ENCODE results near the gene GNAZ. TPM values are rescaled to one million over a fixed set of nuclear protein-coding genes. Genes with fewer than 3 reads are reported as not detected.

GNAZ gene
- polyA plus RNA-seq, 1 donor (not counting 4 experiments of a cell fraction or from before 2014, with no cell fraction given), result 0.03 TPM

- H2AFZ ChIP-seq (ENCODE audit: control insufficient read depth, low read length), result no peak overlapping the region
- H4K20me1 ChIP-seq (ENCODE audit: control insufficient read depth, extremely low read depth, insufficient read depth, low read length), result peaks cover 3% of the 10 kb centered on the region
- no peak overlapping the region for H3K4me2 ChIP-seq (ENCODE audit: control insufficient read depth, extremely low read depth, insufficient read depth, low read depth, low read length)
- no peaks in the 10 kb centered on the region for H3K9me1 ChIP-seq (ENCODE audit: control insufficient read depth, extremely low read depth, insufficient read depth, low read length)
- no peaks in the 10 kb centered on the region for H3K36me3 ChIP-seq (ENCODE audit: control insufficient read depth in 2 of 2, extremely low read depth in 1 of 2, insufficient read depth in 2 of 2, low read length in 2 of 2)
- no peak overlapping the region for H3K27ac ChIP-seq (ENCODE audit: control insufficient read depth, insufficient read depth, low read length)
- no peak for DNase-seq (ENCODE audit: low read depth, low spot score)
- no peaks in the 10 kb centered on the region for H3K79me2 ChIP-seq (ENCODE audit: control insufficient read depth, insufficient read depth, low read length)
- no peaks in the 10 kb centered on the region for H3K9me3 ChIP-seq (ENCODE audit: control insufficient read depth, low read depth, low read length)
- TF ChIP-seq EZH2 (IDR thresholded peaks at IDR 0.05; ENCODE audit: low read length), result no peak
- TF ChIP-seq CTCF (optimal IDR thresholded peaks at IDR 0.05 in 1 of 3, IDR thresholded peaks at IDR 0.05 in 1 of 3, conservative IDR thresholded peaks at IDR 0.05 in 1 of 3; ENCODE audit: extremely low read depth in 1 of 3, insufficient read depth in 2 of 3, low read length in 3 of 3), result no peak
- no peak for FAIRE-seq
- peaks cover 4% of the 10 kb centered on the region for H3K27me3 ChIP-seq (ENCODE audit: control insufficient read depth, extremely low read depth, insufficient read depth, low read length)
- dilution Hi-C loops (cut with MboI; ENCODE audit: extremely low pct_ligation_motif_present, low sequenced_read_pairs), result no loop called here
- H3K4me3 ChIP-seq (ENCODE audit: control insufficient read depth in 2 of 3, extremely low read depth in 1 of 3, insufficient read depth in 2 of 3, low read depth in 1 of 3, low read length in 3 of 3), result no peak overlapping the region
- H3K9ac ChIP-seq (ENCODE audit: control insufficient read depth, extremely low read depth, insufficient read depth, low read length), result no peak overlapping the region
- no peaks in the 10 kb centered on the region for H3K4me1 ChIP-seq (ENCODE audit: control insufficient read depth, extremely low read depth, insufficient read depth, low read length)
Measured at GRCh38 chr22:23127055-23127756, 56.9 kb downstream of the GNAZ start.

- Histone ChIP-seq H3K9me3 (ENCODE audit: control insufficient read depth, low read depth, low read length) (no peaks in the 10 kb centered on the region), H3K9ac (ENCODE audit: control insufficient read depth, extremely low read depth, insufficient read depth, low read length) (no peak overlapping the region), H3K4me1 (ENCODE audit: control insufficient read depth, extremely low read depth, insufficient read depth, low read length) (no peaks in the 10 kb centered on the region), H2AFZ (ENCODE audit: control insufficient read depth, low read length) (no peak overlapping the region), H3K27ac (ENCODE audit: control insufficient read depth, insufficient read depth, low read length) (no peak overlapping the region), H4K20me1 (ENCODE audit: control insufficient read depth, extremely low read depth, insufficient read depth, low read length) (peaks cover 3% of the 10 kb centered on the region), H3K4me2 (ENCODE audit: control insufficient read depth, extremely low read depth, insufficient read depth, low read depth, low read length) (no peak overlapping the region), H3K36me3 (ENCODE audit: control insufficient read depth in 2 of 2, extremely low read depth in 1 of 2, insufficient read depth in 2 of 2, low read length in 2 of 2) (no peaks in the 10 kb centered on the region), H3K79me2 (ENCODE audit: control insufficient read depth, insufficient read depth, low read length) (no peaks in the 10 kb centered on the region), H3K27me3 (ENCODE audit: control insufficient read depth, extremely low read depth, insufficient read depth, low read length) (peaks cover under 1% of the 10 kb centered on the region), H3K9me1 (ENCODE audit: control insufficient read depth, extremely low read depth, insufficient read depth, low read length) (no peaks in the 10 kb centered on the region), H3K4me3 (ENCODE audit: control insufficient read depth in 2 of 3, extremely low read depth in 1 of 3, insufficient read depth in 2 of 3, low read depth in 1 of 3, low read length in 3 of 3) (no peak overlapping the region)
- FAIRE-seq, result no peak
- TF ChIP-seq EZH2 (IDR thresholded peaks at IDR 0.05; ENCODE audit: low read length) (no peak), CTCF (optimal IDR thresholded peaks at IDR 0.05 in 1 of 3, IDR thresholded peaks at IDR 0.05 in 1 of 3, conservative IDR thresholded peaks at IDR 0.05 in 1 of 3; ENCODE audit: extremely low read depth in 1 of 3, insufficient read depth in 2 of 3, low read length in 3 of 3) (no peak)
- dilution Hi-C loops (cut with MboI; ENCODE audit: extremely low pct_ligation_motif_present, low sequenced_read_pairs), result no loop called here
- no peak for DNase-seq (ENCODE audit: low read depth, low spot score)
Measured at GRCh38 chr22:23127788-23128187, 57.5 kb downstream of the GNAZ start.

Measured in keratinocyte (primary cell).